Esophagus muscularis mucosa (tissue), 3 donors: ENCODE results near the gene NRIP1.

Source experiments
- CTCF ChIP-seq, 3 experiments: fragments of 200-600 bp in 2 of 3; fragments of 450-650 bp in 1 of 3; sonication (generic) in 2 of 3; IDR thresholded peaks; one replicate each; pipeline ENCODE4 v1.5.1; 2017 to 2019; ENCODE audit warnings: antibody characterized with exemption in 3 of 3, mild to moderate bottlenecking in 2 of 3, moderate library complexity in 1 of 3
- POLR2A ChIP-seq: fragments of 450-650 bp; IDR thresholded peaks from one replicate; pipeline ENCODE4 v1.6.1; 2017; ENCODE audit warnings: antibody characterized with exemption, moderate library complexity, mild to moderate bottlenecking, low read depth

- TF ChIP-seq POLR2A (no peak), CTCF (IDR thresholded peaks at IDR 0.05) (no peak)
These were observed 58.1 kb downstream of the NRIP1 start for GRCh38 chr21:15006594-15007230.
